Measurements from ENCODE around the gene HNRNPH2. TPM values are rescaled to one million over a fixed set of nuclear protein-coding genes. Genes with fewer than 3 reads are reported as not detected.

The HNRNPH2 gene
- total and polyA plus RNA-seq, 9 of the 15 experiments (the other 6 are each of a cell fraction or from before 2014, with no cell fraction given), result 40.0 to 130 (median 60.3) TPM

DNA sequence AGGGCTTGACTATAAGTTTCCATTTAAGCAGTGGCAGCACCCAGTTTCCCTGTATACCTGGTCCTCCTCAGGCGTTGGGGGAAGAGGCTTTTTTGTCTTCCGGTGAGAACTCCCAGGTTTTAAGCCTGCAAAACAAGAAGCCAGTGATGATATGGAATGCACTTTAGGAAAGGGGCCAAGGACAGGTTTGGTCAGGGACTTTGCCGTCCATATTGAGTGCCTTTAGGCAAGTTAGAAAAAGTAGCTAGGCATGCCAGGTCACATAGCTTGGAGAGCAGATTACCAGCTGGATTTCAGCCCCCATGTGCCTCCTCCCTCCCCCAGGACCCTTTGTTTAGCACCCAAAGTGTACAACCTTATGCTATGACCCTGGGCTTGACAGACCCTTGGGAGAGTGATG is 45.9 kb upstream of the HNRNPH2 start:
- Histone ChIP-seq H3K36me3 (ENCODE audit: control insufficient read depth, insufficient read depth, low read length) (peaks cover 61% of the 10 kb centered on the region), H3K27ac (ENCODE audit: extremely low read depth, low read depth, low read length) (no peak overlapping the region), H3K4me1 (replicated peaks in 1 of 2; ENCODE audit: control insufficient read depth in 2 of 2, insufficient read depth in 2 of 2, low read length in 2 of 2) (peaks cover 0 to 4% of the 10 kb centered on the region in 2 experiments; a peak in 3 of 5 replicates), H3K4me2 (ENCODE audit: insufficient read depth, low read length) (no peak overlapping the region), H3K9me3 (replicated peaks; ENCODE audit: control insufficient read depth, insufficient read depth, low read depth, low read length) (no peaks in the 10 kb centered on the region), H4K20me1 (replicated peaks; ENCODE audit: control insufficient read depth, insufficient read depth, low read length) (no peaks in the 10 kb centered on the region), H3K79me2 (ENCODE audit: control insufficient read depth, insufficient read depth, low read length) (no peaks in the 10 kb centered on the region), H3K4me3 (no peak overlapping the region), H3K9ac (ENCODE audit: insufficient read depth in 1 of 2, low read depth in 2 of 2, low read length in 2 of 2) (no peak overlapping the region), H3K27me3 (ENCODE audit: control insufficient read depth in 2 of 2, insufficient read depth in 2 of 2, low read length in 2 of 2) (no peaks in the 10 kb centered on the region), H3K9me1 (ENCODE audit: control insufficient read depth, insufficient read depth, low read length) (no peaks in the 10 kb centered on the region), H2AFZ (ENCODE audit: low read depth, low read length) (no peak overlapping the region)
- FAIRE-seq (no peak), DNase-seq (ENCODE audit: extremely low read depth in 1 of 4, low spot score in 3 of 4) (no peak), ATAC-seq (no peak)
- in situ Hi-C loops (cut with MboI), result no loop called here
- ChIA-PET POLR2A (no interaction called here), CTCF (ENCODE audit: low intra/inter-chr PET ratio) (no interaction called here)
- intact Hi-C loops (cut with micrococcal nuclease), result no loop called here
- BruUV-seq (replicated peaks), result no TSS peak
- 83% methylated on average over 3 of the region's 3 CpGs for WGBS (ENCODE audit: insufficient coverage, low coverage, missing lambda C conversion rate)
- no peak for TF ChIP-seq HLTF (IDR thresholded peaks at IDR 0.05)
- TF ChIP-seq, protein P1, sequence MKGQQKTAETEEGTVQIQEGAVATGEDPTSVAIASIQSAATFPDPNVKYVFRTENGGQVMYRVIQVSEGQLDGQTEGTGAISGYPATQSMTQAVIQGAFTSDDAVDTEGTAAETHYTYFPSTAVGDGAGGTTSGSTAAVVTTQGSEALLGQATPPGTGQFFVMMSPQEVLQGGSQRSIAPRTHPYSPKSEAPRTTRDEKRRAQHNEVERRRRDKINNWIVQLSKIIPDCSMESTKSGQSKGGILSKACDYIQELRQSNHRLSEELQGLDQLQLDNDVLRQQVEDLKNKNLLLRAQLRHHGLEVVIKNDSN (CRISPR knock-in tag; IDR thresholded peaks at IDR 0.05), result no peak
- no peak for TF ChIP-seq AFF1 (IDR thresholded peaks at IDR 0.05; ENCODE audit: low read depth in 1 of 2, partially characterized antibody in 2 of 2)
- no peak for TF ChIP-seq ARID4B (CRISPR knock-in tag; IDR thresholded peaks at IDR 0.05)
- no peak for TF ChIP-seq CLOCK (CRISPR knock-in tag; IDR thresholded peaks at IDR 0.05; ENCODE audit: borderline replicate concordance)
- no peak for TF ChIP-seq ZNF184 (CRISPR knock-in tag; IDR thresholded peaks at IDR 0.05)
- no peak for TF ChIP-seq TBL1XR1 (IDR thresholded peaks at IDR 0.05; ENCODE audit: low read length in 2 of 2)

All from K562 (cell line).